Adrenal gland (tissue), 12 donors: ENCODE results near the gene BANF2. TPM values are rescaled to one million over a fixed set of nuclear protein-coding genes. Genes with fewer than 3 reads are reported as not detected.

Source experiments
- DNase-seq, 7 donors: peaks; one replicate each; pipeline ENCODE4 v3.0.0-alpha.2; 2019 to 2020
- H3K27ac ChIP-seq, 5 donors: fragments of 200-600 bp; sonication (generic) in 4 of 5; 1 replicate in 3 of 5; 2 replicates in 2 of 5; pipeline versions ENCODE4 v1.5.1 to v1.8.0; 2016 to 2020; ENCODE audit warnings: mild to moderate bottlenecking in 1 of 5
- H3K27me3 ChIP-seq: fragments of 200-600 bp; 2 replicates; pipeline ENCODE4 v1.8.0; 2021
- H3K36me3 ChIP-seq, 2 donors: fragments of 200-600 bp; replicated peaks in 1 of 2; 1 replicate in 1 of 2; 2 replicates in 1 of 2; pipeline versions ENCODE4 v1.5.1 to v1.8.0; 2018 to 2022
- H3K4me1 ChIP-seq, 2 donors: fragments of 200-600 bp; replicated peaks in 1 of 2; 1 replicate in 1 of 2; 2 replicates in 1 of 2; pipeline versions ENCODE4 v1.5.1 to v1.8.0; 2018 to 2021
- H3K4me3 ChIP-seq, 4 donors: fragments of 200-600 bp; sonication (generic) in 3 of 4; one replicate each; pipeline ENCODE4 v1.5.1; 2016 to 2018
- H3K9me3 ChIP-seq, 3 donors: fragments of 200-600 bp; sonication (generic) in 1 of 3; replicated peaks in 1 of 3; 1 replicate in 2 of 3; 2 replicates in 1 of 3; pipeline versions ENCODE4 v1.5.1 to v1.8.0; 2016 to 2021
- CTCF ChIP-seq, 6 experiments: fragments of 450-650 bp in 4 of 6; fragments of 200-600 bp in 2 of 6; sonication (generic) in 1 of 6; IDR thresholded peaks; 1 replicate in 5 of 6; 2 replicates in 1 of 6; pipeline versions ENCODE4 v1.5.1 to v1.8.0; 2016 to 2021; ENCODE audit warnings: antibody characterized with exemption in 6 of 6, mild to moderate bottlenecking in 2 of 6, moderate library complexity in 1 of 6
- POLR2A ChIP-seq, 2 donors: fragments of 450-650 bp; IDR thresholded peaks; one replicate each; pipeline ENCODE4 v1.6.1; 2017; ENCODE audit warnings: antibody characterized with exemption in 2 of 2, mild to moderate bottlenecking in 2 of 2, moderate library complexity in 1 of 2
- WGBS, 4 donors: extraction: QIAGEN DNeasy Blood & Tissue Kit in 2 of 4; methylation state at CpG; one replicate each; pipeline versions ENCODE4 v1.1.5 to v1.1.7; 2013 to 2017; 5-methylcytosine and 5-hydroxymethylcytosine counted together
- intact Hi-C, 2 donors: fragments of 100-400 bp; cut with DNase I; formaldehyde crosslinking; loops; one replicate each; pipeline versions ENCODE4 v1.14.1 to v1.15.0; 2022 to 2023
- polyA plus RNA-seq, 3 donors: library from polyadenylated mRNA; stranded (reverse); fragments of 200-250 nt in 2 of 3; fragments of 350-450 nt in 1 of 3; fragmentation: Illumina TruSeq in 1 of 3; extraction: RNeasy Lipid Tissue Mini Kit (QIAGEN cat#74804) in 1 of 3; gene quantifications; one replicate each; pipeline ENCODE4 v1.2.3, GENCODE V29; 2013 to 2014
- total RNA-seq, 9 donors: library from RNA; depleted of rRNA in 4 of 9; stranded (reverse); fragments of >200 nt in 4 of 9; fragments of 120-200 nt in 1 of 9; fragmentation: NEBNext Ultra II Directional in 1 of 9; extraction: Animal tissue kit (Norgen Biotek cat#: 25700) in 1 of 9; gene quantifications; one replicate each; pipeline versions ENCODE4 v1.1.0 to v1.2.4, GENCODE V29; 2013 to 2023
- donor health status: healthy with polysubstance abuse.
- donor health status: Bipolar disorder and iron deficiency.
- donor health status: DM: yes; HTN: yes; CAD: no.
- donor health status: DM: no; HTN: no; CAD: no.
- donor health status: DM: no; HTN: no; CAD: no.
- donor health status: DM: yes; HTN: yes; CAD: no.

Gene BANF2
- total and polyA plus RNA-seq, 12 donors = not detected

GRCh38 chr20:17693444-17694001 is 6.2 kb upstream of the BANF2 start:
- TF ChIP-seq POLR2A (IDR thresholded peaks at IDR 0.05) = no peak
- TF ChIP-seq CTCF (IDR thresholded peaks at IDR 0.05) = no peak
- no peak for DNase-seq
- Histone ChIP-seq H3K27ac (no peak overlapping the region), H3K4me1 (no peaks in the 10 kb centered on the region), H3K36me3 (no peaks in the 10 kb centered on the region), H3K27me3 (no peaks in the 10 kb centered on the region), H3K4me3 (no peak overlapping the region), H3K9me3 (no peaks in the 10 kb centered on the region)
- WGBS, 4 donors = 69 to 84% (median 80%) methylated on average over 12 to 18 of the region's 18 CpGs
- intact Hi-C loops = no loop called here

DNA sequence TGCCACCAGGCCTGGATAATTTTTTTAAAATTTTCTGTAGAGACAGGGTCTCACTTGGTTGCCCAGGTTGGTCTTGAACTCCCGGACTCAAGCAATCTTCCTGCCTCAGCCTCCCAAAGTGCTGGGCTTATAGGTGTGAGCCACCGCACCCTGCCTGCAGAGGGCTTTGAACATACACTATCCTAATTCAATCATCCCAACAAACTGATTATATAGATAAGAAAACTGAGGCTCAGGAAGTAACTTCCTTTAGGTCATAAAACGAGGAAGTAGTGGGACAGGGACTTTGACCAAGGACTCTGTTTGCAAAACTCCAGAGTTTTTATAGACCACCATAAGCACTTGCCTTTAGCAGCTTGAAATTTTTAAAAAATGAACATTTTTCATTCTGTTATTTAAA is 5.0 kb upstream of the BANF2 start:
- H3K4me3 ChIP-seq = no peak overlapping the region
- H3K9me3 ChIP-seq = no peaks in the 10 kb centered on the region
- TF ChIP-seq CTCF (IDR thresholded peaks at IDR 0.05) (no peak), POLR2A (IDR thresholded peaks at IDR 0.05) (no peak)
- no peaks in the 10 kb centered on the region for H3K27me3 ChIP-seq
- 75 to 90% (median 78%) methylated on average over 3 of the region's 3 CpGs for whole genome bisulfite sequencing, 4 donors
- H3K4me1 ChIP-seq = no peaks in the 10 kb centered on the region
- H3K36me3 ChIP-seq = no peaks in the 10 kb centered on the region
- DNase-seq = no peak
- no peak overlapping the region for H3K27ac ChIP-seq
- intact Hi-C loops = no loop called here

GRCh38 chr20:17696287-17696686 is 3.5 kb upstream of the BANF2 start:
- DNase-seq = no peak
- 77 to 89% (median 88%) methylated on average over 1 of the region's 1 CpG for WGBS, 4 donors
- Histone ChIP-seq H3K27me3 (no peaks in the 10 kb centered on the region), H3K36me3 (no peaks in the 10 kb centered on the region), H3K27ac (no peak overlapping the region), H3K4me1 (no peaks in the 10 kb centered on the region), H3K4me3 (no peak overlapping the region), H3K9me3 (no peaks in the 10 kb centered on the region)
- intact Hi-C loops = no loop called here
- no peak for TF ChIP-seq POLR2A (IDR thresholded peaks at IDR 0.05)
- TF ChIP-seq CTCF (IDR thresholded peaks at IDR 0.05) = no peak

- DNase-seq = no peak
- no peaks in the 10 kb centered on the region for H3K4me1 ChIP-seq
- no peak overlapping the region for H3K4me3 ChIP-seq
- H3K27me3 ChIP-seq = no peaks in the 10 kb centered on the region
- TF ChIP-seq POLR2A (IDR thresholded peaks at IDR 0.05) (no peak), CTCF (IDR thresholded peaks at IDR 0.05) (no peak)
- intact Hi-C loops = no loop called here
- no peaks in the 10 kb centered on the region for H3K9me3 ChIP-seq
- H3K27ac ChIP-seq = no peak overlapping the region
- no peaks in the 10 kb centered on the region for H3K36me3 ChIP-seq
- WGBS, 4 donors = 86 to 100% (median 99%) methylated on average over 1 of the region's 1 CpG
Observed at GRCh38 chr20:17697171-17697570, 2.6 kb upstream of the BANF2 start.
